Smooth muscle cell (in vitro differentiated cells): ENCODE results near the gene HPRT1. TPM values are rescaled to one million over a fixed set of nuclear protein-coding genes. Genes with fewer than 3 reads are reported as not detected.
"Not testable (repeated sequence)": the region's sequence is repeated elsewhere in the genome, so short reads cannot be mapped to it uniquely, and the experiment has no call there.

ENCODE experiments used
- DNase-seq: peaks from one replicate; lab custom pipeline; 2025; ENCODE audit not compliant: unreplicated experiment; lab: John Stamatoyannopoulos, UW
- H2AFZ ChIP-seq: fragments of 200-600 bp; sonication (generic); 2 replicates; pipeline ENCODE4 v1.6.0; 2016; ENCODE audit warnings: antibody characterized with exemption, low read depth, mild to moderate bottlenecking
- H3F3A ChIP-seq: fragments of 200-600 bp; sonication (generic); 2 replicates; pipeline ENCODE4 v1.6.0; 2017; ENCODE audit warnings: antibody characterized with exemption, low read depth
- H3K27ac ChIP-seq: fragments of 200-600 bp; sonication (generic); 2 replicates; pipeline ENCODE4 v1.5.1; 2016; ENCODE audit warnings: low read depth, mild to moderate bottlenecking
- H3K27me3 ChIP-seq: fragments of 200-600 bp; sonication (generic); 2 replicates; pipeline ENCODE4 v1.6.1; 2016; ENCODE audit warnings: low read depth, mild to moderate bottlenecking
- H3K36me3 ChIP-seq: fragments of 200-600 bp; sonication (generic); 2 replicates; pipeline ENCODE4 v1.5.1; 2016; ENCODE audit warnings: low read depth
- H3K4me1 ChIP-seq: fragments of 200-600 bp; sonication (generic); 2 replicates; pipeline ENCODE4 v1.5.1; 2016; ENCODE audit warnings: low read depth
- H3K4me2 ChIP-seq: fragments of 200-600 bp; sonication (generic); 2 replicates; pipeline ENCODE4 v1.6.0; 2016; ENCODE audit warnings: mild to moderate bottlenecking
- H3K4me3 ChIP-seq: fragments of 200-600 bp; sonication (generic); 2 replicates; pipeline ENCODE4 v1.5.1; 2016; ENCODE audit warnings: mild to moderate bottlenecking
- H3K79me2 ChIP-seq: fragments of 200-600 bp; sonication (generic); 2 replicates; pipeline ENCODE4 v1.6.0; 2016; ENCODE audit warnings: low read depth, mild to moderate bottlenecking
- H3K9ac ChIP-seq: fragments of 200-600 bp; sonication (generic); 2 replicates; pipeline ENCODE4 v1.6.0; 2016; ENCODE audit warnings: low read depth
- H3K9me3 ChIP-seq: fragments of 200-600 bp; sonication (generic); replicated peaks from 2 replicates; pipeline ENCODE4 v1.5.1; 2016; ENCODE audit warnings: low read depth
- H4K20me1 ChIP-seq: fragments of 200-600 bp; sonication (generic); 2 replicates; pipeline ENCODE4 v1.6.0; 2016; ENCODE audit warnings: low read depth
- WGBS: methylation state at CpG from one replicate; pipeline ENCODE4 v1.1.7; 2016; ENCODE audit warnings: low lambda C conversion rate; 5-methylcytosine and 5-hydroxymethylcytosine counted together
- polyA plus RNA-seq: library from polyadenylated mRNA; unstranded; fragments of >200 nt; fragmentation: Nextera tagmentation; extraction: Ambion mirVana; gene quantifications from 2 replicates; pipeline ENCODE4 v1.2.1, GENCODE V29; 2016
- total RNA-seq: library from RNA; depleted of rRNA; stranded (reverse); fragments of >200 nt; gene quantifications from 2 replicates; pipeline ENCODE4 v1.2.3, GENCODE V29; 2014
- TF ChIP-seq, protein P1 (sequence below): fragments of 200-600 bp; sonication (generic); IDR thresholded peaks from 2 replicates; pipeline ENCODE4 v1.5.1; 2017; ENCODE audit warnings: borderline replicate concordance, mild to moderate bottlenecking, antibody characterized with exemption; ENCODE audit not compliant: insufficient read depth, poor library complexity, severe bottlenecking

Gene HPRT1
- total and polyA plus RNA-seq, 2 experiments from 2014 or later, result 12.6 to 16.2 TPM

DNA sequence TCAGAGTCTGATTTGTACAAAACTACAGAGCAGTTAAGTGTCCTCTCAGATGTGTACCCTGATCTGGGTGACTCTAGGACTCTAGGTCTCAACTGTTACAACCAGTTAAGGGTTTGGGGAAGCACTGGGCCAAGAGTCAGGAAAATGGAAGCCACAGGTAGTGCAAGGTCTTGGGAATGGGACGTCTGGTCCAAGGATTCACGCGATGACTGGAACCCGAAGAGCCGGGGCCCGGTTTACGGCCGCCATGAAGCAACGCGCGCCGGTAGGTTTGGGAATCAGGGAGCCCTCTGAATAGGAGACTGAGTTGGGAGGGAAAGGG is 321 bp upstream of the HPRT1 start:
- no peaks in the 10 kb centered on the region for H3K4me1 ChIP-seq
- WGBS, result 61% methylated on average over 12 of the region's 12 CpGs
- H3K36me3 ChIP-seq, result no peaks in the 10 kb centered on the region

DNA sequence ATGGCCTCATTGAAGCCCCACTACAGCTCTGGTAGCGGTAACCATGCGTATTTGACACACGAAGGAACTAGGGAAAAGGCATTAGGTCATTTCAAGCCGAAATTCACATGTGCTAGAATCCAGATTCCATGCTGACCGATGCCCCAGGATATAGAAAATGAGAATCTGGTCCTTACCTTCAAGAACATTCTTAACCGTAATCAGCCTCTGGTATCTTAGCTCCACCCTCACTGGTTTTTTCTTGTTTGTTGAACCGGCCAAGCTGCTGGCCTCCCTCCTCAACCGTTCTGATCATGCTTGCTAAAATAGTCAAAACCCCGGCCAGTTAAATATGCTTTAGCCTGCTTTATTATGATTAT is 876 bp downstream of the HPRT1 start:
- Histone ChIP-seq H2AFZ (peak overlapping the region; percentile 58), H3K27ac (no peak overlapping the region)

More for the DNA sequence above, 321 bp upstream of the HPRT1 start:
- peak overlapping the region; percentile 86 for H3K4me2 ChIP-seq
- no peaks in the 10 kb centered on the region for H3K9me3 ChIP-seq
- H3K27me3 ChIP-seq, result no peaks in the 10 kb centered on the region
- H3F3A ChIP-seq, result no peaks in the 10 kb centered on the region
- TF ChIP-seq, protein P1, sequence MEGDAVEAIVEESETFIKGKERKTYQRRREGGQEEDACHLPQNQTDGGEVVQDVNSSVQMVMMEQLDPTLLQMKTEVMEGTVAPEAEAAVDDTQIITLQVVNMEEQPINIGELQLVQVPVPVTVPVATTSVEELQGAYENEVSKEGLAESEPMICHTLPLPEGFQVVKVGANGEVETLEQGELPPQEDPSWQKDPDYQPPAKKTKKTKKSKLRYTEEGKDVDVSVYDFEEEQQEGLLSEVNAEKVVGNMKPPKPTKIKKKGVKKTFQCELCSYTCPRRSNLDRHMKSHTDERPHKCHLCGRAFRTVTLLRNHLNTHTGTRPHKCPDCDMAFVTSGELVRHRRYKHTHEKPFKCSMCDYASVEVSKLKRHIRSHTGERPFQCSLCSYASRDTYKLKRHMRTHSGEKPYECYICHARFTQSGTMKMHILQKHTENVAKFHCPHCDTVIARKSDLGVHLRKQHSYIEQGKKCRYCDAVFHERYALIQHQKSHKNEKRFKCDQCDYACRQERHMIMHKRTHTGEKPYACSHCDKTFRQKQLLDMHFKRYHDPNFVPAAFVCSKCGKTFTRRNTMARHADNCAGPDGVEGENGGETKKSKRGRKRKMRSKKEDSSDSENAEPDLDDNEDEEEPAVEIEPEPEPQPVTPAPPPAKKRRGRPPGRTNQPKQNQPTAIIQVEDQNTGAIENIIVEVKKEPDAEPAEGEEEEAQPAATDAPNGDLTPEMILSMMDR, result no peak
- H3K79me2 ChIP-seq, result peaks cover 3% of the 10 kb centered on the region
- H3K9ac ChIP-seq, result no peak overlapping the region
- peak overlapping the region; percentile 72 for H2AFZ ChIP-seq
- H3K27ac ChIP-seq, result no peak overlapping the region
- H3K4me3 ChIP-seq, result peak overlapping the region; percentile 64
- H4K20me1 ChIP-seq, result no peaks in the 10 kb centered on the region
- no peak for DNase-seq

DNA sequence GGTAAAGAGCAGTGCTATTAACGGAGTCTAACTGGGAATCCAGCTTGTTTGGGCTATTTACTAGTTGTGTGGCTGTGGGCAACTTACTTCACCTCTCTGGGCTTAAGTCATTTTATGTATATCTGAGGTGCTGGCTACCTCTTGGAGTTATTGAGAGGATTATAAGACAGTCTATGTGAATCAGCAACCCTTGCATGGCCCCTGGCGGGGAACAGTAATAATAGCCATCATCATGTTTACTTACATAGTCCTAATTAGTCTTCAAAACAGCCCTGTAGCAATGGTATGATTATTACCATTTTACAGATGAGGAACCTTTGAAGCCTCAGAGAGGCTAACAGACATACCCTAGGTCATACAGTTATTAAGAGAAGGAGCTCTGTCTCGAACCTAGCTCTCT is 1.5 kb downstream of the HPRT1 start:
- Histone ChIP-seq H3K79me2 (peaks cover 3% of the 10 kb centered on the region), H3F3A (no peaks in the 10 kb centered on the region), H3K27ac (no peak overlapping the region), H2AFZ (no peak overlapping the region), H3K27me3 (no peaks in the 10 kb centered on the region), H3K9ac (no peak overlapping the region), H3K4me1 (no peaks in the 10 kb centered on the region), H3K9me3 (no peaks in the 10 kb centered on the region), H3K4me3 (no peak overlapping the region), H3K36me3 (no peaks in the 10 kb centered on the region), H3K4me2 (peak overlapping the region; percentile 86), H4K20me1 (no peaks in the 10 kb centered on the region)
- DNase-seq, result no peak
- TF ChIP-seq, protein P1, result no peak
- 73% methylated on average over 3 of the region's 3 CpGs for WGBS

More for the DNA sequence above, 876 bp downstream of the HPRT1 start:
- Histone ChIP-seq H4K20me1 (no peaks in the 10 kb centered on the region), H3F3A (no peaks in the 10 kb centered on the region), H3K27me3 (no peaks in the 10 kb centered on the region), H3K4me2 (peak overlapping the region; percentile 86), H3K4me3 (peak overlapping the region; percentile 64), H3K36me3 (no peaks in the 10 kb centered on the region), H3K9ac (no peak overlapping the region), H3K9me3 (no peaks in the 10 kb centered on the region), H3K4me1 (no peaks in the 10 kb centered on the region), H3K79me2 (peaks cover 3% of the 10 kb centered on the region)
- DNase-seq, result no peak
- TF ChIP-seq, protein P1, result no peak
- WGBS, result 36% methylated on average over 9 of the region's 9 CpGs

DNA sequence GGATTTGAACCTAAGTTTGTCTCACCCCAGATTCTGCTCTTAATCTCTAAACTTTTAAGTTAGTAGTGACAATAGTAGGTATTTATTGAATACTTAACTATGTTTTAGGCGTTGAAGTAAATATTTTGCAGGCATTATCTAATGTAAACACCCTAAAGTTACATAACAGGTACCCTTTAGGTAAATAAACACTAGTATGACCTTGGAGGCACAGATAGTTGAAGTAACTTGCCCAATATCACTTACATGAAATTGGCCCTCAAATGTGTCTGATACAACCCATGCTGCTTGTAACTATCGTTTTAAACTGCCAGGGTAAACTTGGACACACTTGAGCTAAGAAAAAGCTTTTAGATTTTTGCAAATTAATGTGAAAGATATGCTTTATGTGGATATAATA is 3.0 kb downstream of the HPRT1 start:
- H2AFZ ChIP-seq, result no peak overlapping the region
- H3F3A ChIP-seq, result no peaks in the 10 kb centered on the region
- no peak overlapping the region for H3K4me2 ChIP-seq
- no peaks in the 10 kb centered on the region for H4K20me1 ChIP-seq
- H3K79me2 ChIP-seq, result peaks cover 3% of the 10 kb centered on the region
- TF ChIP-seq, protein P1, result no peak
- H3K4me1 ChIP-seq, result no peaks in the 10 kb centered on the region
- no peak for DNase-seq
- no peaks in the 10 kb centered on the region for H3K36me3 ChIP-seq
- H3K27ac ChIP-seq, result no peak overlapping the region
- 55% methylated on average over 2 of the region's 2 CpGs for WGBS
- no peaks in the 10 kb centered on the region for H3K27me3 ChIP-seq
- no peak overlapping the region for H3K4me3 ChIP-seq
- H3K9me3 ChIP-seq, result no peaks in the 10 kb centered on the region
- no peak overlapping the region for H3K9ac ChIP-seq

DNA sequence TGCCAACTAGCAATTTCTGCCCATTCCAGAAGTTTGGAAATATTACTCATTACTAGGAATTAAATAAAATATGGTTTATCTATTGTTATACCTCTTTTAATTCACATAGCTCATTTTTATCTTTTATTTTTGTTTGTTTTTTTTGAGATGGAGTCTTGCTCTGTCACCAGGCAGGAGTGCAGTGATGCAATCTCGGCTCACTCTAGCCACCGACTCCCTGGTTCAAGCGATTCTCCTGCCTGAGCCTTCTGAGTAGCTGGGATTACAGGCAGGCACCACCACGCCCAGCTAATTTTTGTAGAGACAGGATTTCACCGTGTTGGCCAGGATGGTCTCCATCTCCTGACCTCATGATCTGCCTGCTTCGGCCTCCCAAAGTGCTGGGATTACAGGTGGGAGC is 4.5 kb downstream of the HPRT1 start:
- not testable (repeated sequence) for H4K20me1 ChIP-seq, H3K4me2 ChIP-seq, H3F3A ChIP-seq, H2AFZ ChIP-seq, H3K27me3 ChIP-seq, H3K9ac ChIP-seq, H3K4me3 ChIP-seq, H3K4me1 ChIP-seq, DNase-seq, H3K36me3 ChIP-seq, H3K79me2 ChIP-seq, H3K27ac ChIP-seq, H3K9me3 ChIP-seq
- WGBS, result 87% methylated on average over 6 of the region's 6 CpGs
